Measurements from ENCODE around the gene ZRANB3. TPM values are rescaled to one million over a fixed set of nuclear protein-coding genes. Genes with fewer than 3 reads are reported as not detected.
"Not testable (repeated sequence)": the region's sequence is repeated elsewhere in the genome, so short reads cannot be mapped to it uniquely, and the experiment has no call there.

The ZRANB3 gene
- total RNA-seq, result 1 to 10 TPM; 2.4 to 2.8 TPM
- long read RNA-seq, partial matches to known transcripts, result 1 of 3 reads
- long read RNA-seq, other reads (novel, unspliced or antisense), result 2 of 3 reads

DNA sequence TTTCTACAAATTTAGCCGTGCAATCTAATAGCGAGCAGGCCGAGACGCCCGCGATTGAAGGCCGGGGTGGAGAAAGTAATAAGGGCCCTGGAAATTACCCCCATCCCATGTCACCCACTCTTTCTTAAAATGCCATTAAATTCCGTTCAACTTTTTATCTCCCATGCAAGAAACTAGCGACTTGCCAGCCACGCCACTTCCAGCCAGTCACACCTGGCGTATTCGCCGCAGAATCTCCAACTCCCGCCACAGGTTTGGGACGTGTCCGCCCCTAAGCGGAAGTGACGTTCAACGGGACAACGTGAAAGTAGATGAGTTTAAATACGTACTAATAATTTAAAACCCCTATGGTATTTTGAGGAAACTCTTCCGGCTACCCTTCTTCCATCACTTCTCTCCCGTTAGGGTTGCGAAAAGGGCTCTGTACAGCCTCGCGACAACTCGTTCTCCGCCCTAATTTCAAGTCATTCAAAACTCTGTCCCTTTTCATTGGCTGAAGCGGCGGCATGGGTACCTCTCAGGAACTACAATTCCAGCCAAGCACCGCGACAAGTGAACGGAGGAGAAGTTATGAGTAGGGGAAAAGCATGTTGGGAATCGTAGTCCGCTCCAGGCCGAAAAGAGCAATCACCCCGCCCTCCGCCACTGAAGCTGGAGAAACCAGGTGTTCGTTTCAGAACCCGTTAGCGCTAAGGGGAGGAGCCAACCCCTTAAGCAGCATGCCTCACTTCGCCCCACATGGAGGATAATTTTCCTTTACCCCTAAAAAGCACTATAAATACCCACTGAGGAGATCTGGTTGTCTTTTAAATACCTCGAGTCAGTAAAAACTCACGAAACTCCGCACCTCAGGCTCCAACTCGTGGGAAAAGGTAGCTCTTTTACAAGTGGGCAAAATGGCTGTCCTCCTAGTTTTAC, at the start of gene ZRANB3:
Gene ZRANB3 (minus strand): TSS at position 906 of the 918 bp plus-strand sequence.
- ATAC-seq, result peak; percentile 84 to 92
- intact Hi-C loops (cut with DNase I), result no loop called here
- peak; percentile 95 for DNase-seq

DNA sequence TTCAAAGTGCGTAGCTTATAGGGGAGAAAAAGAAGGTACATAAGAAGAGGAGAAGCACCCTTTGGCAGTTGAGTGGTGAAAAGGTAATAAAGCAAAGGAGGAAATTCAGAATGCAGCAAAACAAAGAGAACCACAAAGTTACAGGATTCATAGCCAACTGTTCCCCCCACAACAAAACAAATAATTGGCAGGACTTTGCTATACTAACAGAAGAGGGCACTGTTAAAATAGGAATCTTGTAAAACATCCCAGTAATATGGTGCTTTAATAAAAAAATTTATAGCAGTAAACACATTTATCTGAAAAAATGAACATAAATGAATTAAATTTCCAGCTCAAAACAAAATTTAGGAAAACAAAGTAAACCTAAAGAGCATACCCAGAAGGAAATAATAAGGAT, 42.6 kb upstream of the ZRANB3 start:
- ATAC-seq (no peak), DNase-seq (no peak)
- intact Hi-C loops (cut with DNase I), result no loop called here

DNA sequence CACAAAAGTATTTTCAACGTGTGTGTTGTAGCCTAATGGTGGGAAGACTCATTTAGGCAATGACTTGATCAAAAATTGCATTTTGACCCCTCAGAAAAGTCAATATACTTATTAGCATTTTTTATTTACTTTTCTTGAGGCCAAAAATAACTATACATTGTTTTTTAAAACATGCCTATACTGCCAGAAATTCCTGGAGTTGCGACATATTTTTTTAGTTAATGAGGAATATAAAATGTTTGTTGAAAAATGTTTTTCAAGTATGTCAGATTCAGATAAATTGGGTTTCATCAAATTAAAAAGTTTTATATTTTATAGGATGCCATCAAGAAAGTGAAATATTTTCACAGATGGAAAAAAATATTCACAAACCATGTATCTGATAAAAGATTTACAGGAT, 39.9 kb upstream of the ZRANB3 start:
- no peak for ATAC-seq
- DNase-seq, result no peak
- intact Hi-C loops (cut with DNase I), result no loop called here

DNA sequence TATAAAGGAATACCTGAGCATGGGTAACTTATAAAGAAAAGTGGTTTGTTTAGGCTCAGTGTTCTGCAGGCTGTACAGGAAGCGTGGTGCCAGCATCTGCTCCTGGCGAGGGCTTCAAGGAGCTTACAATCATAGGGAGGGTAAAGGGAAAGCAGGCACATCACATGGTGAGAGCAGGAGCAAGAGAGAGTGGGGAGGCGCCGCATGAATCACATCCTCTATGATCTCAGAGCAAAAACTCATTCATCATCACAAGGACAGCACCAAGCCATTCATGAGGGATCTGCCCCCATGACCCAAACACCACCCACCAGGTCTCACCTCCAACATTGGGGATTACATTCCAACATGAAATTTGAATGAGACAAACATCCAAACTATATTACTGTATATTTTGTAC, 32.8 kb upstream of the ZRANB3 start:
- DNase-seq (no peak), ATAC-seq (no peak)
- intact Hi-C loops (cut with DNase I), result no loop called here

DNA sequence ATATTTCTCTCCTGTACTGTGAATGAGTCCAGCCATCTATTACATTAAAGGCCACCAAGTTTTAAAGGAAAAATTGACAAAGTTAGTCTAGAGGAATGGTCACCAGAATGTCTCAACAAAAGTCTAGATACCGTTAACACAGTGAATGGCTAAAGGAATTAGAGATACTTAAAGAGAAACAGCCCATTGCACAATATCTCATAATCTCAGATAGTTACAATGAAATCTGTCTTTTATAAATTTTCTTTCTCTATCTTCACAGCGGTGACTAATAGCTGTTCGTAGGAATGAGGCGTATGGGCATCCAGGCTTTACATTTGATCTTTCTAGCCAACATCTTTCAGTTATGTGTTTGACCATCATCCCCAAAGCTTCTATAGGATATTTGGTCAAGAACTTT, 30.9 kb upstream of the ZRANB3 start:
- ATAC-seq (no peak), DNase-seq (no peak)
- intact Hi-C loops (cut with DNase I), result no loop called here

DNA sequence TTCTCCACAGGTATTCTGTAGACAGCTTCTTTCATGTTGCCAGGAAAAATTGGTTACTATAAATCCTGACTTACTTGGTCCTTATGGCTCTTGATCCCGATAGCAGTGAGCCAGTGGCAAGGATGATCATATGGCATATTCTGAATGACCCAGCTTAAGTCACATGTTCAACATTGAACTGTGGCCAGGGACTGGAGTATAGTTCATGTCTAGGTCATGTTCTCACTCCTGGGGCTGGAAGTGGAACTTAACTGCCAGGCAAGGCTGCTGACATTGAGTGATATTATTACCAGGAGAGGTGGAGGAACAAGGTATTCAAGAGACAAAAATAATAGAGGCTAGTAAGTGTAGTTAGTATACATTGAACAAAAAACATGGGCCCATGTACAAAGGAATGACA, 26.5 kb upstream of the ZRANB3 start:
- ATAC-seq, result peak in 1 of 2 donors; percentile 54
- intact Hi-C loops (cut with DNase I), result no loop called here

DNA sequence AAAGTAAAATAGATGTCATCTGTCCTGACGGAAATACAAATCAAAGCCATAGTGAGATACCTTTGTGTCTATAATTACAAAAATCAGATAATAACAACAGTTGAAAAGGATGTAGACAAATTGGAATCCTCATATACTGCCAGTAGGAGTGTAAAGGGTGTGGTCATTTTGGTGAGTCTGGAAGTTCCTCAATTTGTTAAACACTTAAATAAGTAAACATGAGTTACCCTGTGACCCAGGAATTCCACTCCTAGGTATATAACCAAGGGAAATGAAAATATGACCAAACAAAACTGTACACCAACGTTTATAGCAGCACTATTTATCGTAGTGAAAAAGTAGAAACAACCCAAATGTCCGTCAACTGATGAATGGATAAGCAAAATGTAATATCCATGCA, 24.3 kb upstream of the ZRANB3 start:
- ATAC-seq, result no peak
- intact Hi-C loops (cut with DNase I), result no loop called here
- no peak for DNase-seq

More for the DNA sequence above, 26.5 kb upstream of the ZRANB3 start:
- no peak for DNase-seq

DNA sequence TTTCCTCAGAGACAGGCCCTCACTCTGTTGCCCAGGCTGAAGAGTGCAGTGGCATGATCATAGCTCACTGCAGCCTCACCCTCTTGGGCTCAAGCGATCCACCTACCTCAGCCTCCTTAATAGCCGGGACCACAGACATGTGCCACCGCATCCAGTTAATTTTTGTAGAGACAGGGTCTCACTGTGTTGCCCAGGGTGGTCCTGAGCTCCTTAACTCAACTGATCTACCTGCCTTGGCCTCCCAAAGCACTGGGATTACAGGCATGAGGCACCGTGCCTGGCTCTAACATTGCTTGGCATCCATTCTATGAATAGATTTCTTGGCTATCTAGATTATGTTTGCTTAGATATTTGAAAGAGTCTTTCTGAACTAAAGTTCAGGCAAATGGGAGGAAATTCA, 21.9 kb upstream of the ZRANB3 start:
- intact Hi-C loops (cut with DNase I), result no loop called here
- ATAC-seq (no peak), DNase-seq (no peak)

DNA sequence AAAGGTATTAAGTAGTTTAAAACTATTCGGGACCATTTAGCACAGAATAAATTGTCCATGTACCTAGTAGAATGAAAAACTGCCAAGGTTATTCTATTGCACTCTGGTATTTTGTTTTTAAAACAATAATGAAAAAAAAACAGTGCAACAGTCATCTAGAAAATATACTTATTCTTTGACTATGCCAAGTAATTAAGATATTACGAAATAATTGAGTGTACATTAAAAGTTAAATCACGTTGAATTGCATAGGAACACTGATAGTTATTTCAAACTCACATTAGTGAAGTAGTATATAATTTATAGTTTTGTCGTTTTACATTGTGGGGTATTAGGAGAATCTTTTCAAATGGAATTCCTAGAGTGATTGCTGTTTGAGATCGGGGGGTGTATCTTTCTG, 20.3 kb upstream of the ZRANB3 start:
- DNase-seq, result no peak
- intact Hi-C loops (cut with DNase I), result no loop called here
- no peak for ATAC-seq

DNA sequence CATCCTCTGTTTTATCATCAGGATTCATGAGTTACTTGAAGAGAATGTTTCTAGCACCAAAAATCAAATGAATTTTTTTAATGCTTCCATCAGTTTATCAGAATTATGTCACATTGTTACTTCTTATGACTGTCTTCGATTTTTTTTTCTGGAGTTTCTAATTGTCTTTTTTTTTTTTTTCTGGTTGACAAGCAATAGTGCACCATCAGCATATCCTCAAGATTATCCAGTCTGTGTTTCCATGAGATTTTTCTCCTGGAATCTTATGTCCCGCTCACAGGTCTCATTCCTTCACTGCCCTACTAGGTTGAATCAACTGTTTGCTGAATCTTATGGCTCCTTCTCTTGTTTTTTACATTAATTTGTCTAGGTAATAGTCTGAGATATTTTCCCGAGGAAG, 16.3 kb upstream of the ZRANB3 start:
- DNase-seq (no peak), ATAC-seq (no peak)
- intact Hi-C loops (cut with DNase I), result no loop called here

DNA sequence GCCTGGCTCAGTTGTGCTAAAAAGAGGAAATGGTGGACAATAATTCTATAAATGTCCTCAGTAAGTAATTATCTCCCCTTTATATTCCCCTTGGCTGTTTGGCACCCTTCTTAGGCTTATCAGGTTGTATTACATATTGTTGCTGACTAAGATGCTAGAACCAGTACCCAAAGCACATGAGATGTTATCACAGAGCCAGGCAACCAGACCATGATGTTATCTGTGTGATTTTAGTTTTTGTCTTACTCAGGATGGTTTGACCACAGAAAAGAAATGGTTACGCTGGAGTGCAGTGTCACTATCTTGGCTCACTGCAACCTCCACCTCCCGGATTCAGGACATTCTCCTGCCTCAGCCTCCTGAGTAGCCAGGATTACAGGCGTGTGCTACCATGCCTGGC, 15.4 kb upstream of the ZRANB3 start:
- DNase-seq (no peak), ATAC-seq (no peak)
- intact Hi-C loops (cut with DNase I), result no loop called here

DNA sequence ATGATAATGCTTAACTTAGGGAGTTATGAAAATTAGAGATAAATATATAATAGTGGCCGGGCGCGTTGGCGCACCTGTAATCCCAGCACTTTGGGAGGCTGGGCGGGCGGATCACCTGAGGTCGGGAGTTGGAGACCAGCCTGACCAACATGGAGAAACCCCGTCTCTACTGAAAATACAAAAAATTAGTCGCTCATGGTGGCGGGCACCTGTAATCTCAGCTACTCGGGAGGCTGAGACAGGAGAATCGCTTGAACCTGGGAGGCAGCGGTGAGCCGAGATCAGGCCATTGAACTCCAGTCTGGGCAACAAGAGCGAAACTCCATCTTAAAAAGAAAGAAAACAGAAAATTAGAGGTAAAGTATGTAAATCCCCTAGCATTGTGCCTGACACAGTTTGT, 2.5 kb upstream of the ZRANB3 start:
- DNase-seq; ATAC-seq; intact Hi-C loops (cut with DNase I): not testable (repeated sequence)

DNA sequence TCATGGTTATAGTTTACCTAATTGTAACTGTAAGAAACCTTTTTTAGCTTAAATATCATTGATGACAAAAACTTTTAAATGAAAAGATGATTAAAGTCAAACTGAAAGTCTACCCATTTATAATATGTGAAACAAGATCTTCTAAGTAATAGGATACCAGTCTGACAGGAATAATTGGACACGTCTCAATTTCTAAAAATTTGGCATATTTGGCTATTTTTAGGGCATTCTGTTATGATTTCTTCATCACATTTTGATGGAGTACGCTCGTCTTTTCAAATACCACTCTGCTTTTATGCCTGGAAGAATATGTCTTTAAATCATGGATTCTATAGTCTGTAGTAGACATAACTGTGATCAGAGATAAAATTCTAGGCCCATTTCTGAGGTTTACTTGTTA, 1.6 kb upstream of the ZRANB3 start:
- intact Hi-C loops (cut with DNase I), result no loop called here
- ATAC-seq (no peak), DNase-seq (no peak)

DNA sequence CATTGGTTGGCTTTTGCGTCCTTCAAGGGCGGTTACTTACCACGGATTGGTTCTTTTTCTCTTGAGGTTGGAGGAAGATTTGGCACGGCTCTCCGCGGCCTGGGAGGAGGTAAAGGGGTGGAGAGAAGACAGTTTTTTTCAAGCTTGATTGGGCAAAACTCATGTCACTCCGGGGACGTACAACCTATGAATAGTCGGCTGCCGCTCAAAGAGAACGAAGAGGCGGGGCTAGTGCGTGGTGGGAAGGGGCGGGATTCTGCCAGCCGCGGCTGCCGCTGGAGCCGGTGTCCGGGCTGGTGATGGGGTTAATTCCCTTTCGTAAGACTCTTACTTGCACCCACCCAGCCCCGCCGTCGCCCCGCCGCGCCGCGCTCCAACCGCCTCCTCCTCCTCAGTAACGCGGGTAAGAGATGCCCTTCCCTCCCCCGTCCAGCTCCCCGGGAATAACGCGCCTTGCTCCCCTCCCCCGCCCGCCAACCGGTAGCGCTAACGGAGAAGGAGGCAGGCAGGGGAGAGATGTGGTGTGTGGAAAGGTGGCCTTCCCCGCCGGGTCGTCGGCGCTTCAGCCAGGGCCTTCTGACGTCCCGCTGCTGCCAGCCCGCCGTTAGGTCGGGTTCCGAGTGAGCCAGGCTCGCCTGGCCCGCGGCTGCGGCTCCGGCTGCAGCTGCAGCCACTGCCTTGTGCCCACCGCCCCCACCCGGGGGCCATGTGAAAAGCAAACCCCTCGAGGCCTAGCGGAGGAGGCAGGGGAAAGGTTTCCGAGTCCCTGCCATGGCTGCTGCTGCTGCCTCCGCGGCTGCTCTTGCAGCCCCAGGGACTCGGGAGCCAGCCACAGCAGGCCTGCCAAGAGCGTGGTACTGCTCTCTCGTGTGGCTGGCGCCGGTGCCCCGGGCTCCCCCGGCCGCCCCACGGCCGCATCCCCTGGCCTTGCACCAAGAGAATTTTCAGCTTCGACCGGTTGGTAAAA, 496 bp upstream of the ZRANB3 start, which contains the start of gene R3HDM1:
Gene R3HDM1 (plus strand): TSS at position 254 of the 967 bp plus-strand sequence. CDS start 73,362 bp downstream, outside the sequence.
- DNase-seq, result peak; percentile 97
- peak; percentile 94 to 97 for ATAC-seq
- intact Hi-C loops (cut with DNase I), result no loop called here

DNA sequence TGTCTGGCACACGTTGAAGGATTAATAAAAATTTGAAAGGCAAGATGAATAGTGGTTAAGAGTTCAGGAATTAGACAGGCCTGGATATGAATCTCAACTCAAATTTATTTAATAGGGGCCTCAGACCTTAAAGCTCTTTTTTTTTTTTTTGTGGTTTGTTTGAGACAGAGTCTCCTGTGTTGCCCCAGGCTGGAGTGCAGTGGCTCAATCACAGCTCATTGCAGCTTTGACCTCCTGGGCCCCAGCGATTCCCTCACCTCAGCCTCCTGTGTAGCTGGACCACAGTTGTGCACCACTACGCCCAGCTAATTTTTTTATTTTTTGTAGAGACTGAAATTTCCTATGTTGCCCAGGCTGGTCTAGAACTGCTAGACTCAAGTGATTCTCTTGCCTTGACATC, 3.0 kb downstream of the ZRANB3 start:
- no peak for ATAC-seq
- no peak for DNase-seq
- intact Hi-C loops (cut with DNase I), result no loop called here

DNA sequence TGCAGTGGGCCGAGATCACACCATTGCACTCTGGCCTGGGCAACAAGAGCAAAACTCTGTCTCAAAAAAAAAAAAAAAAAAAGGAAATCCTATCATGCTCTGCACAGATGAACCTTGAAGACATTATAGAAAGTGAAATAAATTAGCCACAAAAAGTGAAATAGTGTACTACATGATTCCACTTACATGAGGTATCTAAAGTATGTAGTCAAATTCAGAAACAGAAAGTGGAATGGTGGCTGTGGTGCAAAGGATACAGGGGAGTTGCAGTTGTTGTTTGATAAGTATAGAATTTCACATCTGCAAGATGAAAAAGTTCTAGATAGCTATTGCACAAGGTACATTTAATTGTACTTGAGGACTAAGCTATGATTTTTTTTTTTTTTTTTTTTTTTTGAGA, 5.2 kb downstream of the ZRANB3 start:
- ATAC-seq (no peak), DNase-seq (no peak)
- intact Hi-C loops (cut with DNase I), result no loop called here

DNA sequence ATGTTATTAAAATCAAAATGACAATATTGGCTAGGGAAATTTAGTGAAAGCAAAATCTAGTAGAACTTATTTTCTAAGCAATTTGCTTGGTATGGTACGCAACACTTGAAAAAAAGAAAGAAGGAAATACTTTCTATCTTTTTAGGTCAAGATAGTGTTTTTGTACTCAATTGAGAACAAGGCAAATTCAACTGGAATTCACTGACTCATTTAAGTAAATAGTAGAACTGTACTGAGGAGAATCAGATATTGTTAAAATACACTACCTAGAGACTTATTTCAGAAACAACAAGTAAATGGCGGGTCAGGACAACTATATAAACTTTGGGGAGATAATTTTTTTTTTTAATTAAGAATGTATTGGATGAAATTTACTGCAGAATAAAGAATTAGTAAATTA, 18.9 kb downstream of the ZRANB3 start:
- no peak for ATAC-seq
- intact Hi-C loops (cut with DNase I), result no loop called here
- no peak for DNase-seq

DNA sequence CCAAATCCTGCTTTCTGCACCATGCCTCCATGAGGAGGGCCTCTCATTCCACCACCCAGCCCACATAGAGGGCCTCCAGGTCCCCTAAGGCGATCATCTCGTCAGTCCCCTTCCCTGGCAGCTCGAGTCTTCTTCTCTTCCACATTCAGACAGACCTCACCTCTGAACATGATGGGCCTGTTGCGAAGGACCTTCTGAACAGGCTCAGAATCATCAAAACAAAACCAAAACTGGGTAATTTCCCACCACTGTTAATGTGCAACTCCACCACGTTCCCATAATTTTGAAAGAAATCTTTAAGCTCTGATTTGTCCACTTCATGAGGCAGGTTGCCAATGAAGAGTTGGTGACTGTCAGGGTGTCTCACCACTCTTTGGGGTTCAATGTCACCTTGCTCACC, 20.4 kb downstream of the ZRANB3 start:
- ATAC-seq, result no peak
- no peak for DNase-seq
- intact Hi-C loops (cut with DNase I), result no loop called here

DNA sequence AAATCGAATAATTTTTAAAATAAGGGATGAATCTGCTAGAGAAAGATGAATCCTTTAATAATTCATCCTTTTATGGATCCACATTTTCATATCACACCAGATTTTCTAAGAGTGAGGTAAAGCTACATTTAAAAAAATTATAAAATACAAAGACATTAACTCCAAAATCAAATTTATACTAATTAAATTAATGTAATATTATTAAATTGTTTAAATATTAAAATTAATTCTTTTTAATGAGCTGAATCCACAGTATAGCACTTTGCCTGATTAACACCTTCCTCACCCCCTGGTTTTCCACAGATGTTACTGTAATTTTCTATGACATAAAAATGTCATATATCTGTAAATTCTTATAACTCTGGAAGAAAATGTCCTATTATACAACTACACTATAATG, 26.2 kb downstream of the ZRANB3 start:
- intact Hi-C loops (cut with DNase I), result no loop called here
- no peak for ATAC-seq
- no peak for DNase-seq

DNA sequence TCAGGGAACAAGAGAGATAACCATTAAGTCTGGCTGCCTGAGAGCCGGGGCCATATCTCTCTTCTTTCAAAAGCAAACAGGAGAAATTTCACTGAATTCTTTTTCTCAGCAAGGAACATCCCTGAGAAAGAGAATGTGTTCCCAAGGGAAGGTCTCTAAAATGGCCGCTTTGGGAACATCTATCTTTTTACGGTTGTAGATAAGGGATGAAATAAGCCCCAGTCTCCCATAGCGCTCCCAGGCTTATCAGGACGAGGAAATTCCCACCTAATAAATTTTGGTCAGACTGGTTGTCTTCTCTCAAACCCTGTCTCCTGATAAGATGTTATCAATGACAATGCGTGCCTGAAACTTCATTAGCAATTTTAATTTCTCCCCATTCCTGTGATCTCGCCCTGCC, 32.4 kb downstream of the ZRANB3 start:
- ATAC-seq; DNase-seq; intact Hi-C loops (cut with DNase I): not testable (repeated sequence)

Data from left cardiac atrium (tissue), 4 donors.